SJSA1 (cell line): ENCODE data around the gene SLC37A1. TPM values are rescaled to one million over a fixed set of nuclear protein-coding genes. Genes with fewer than 3 reads are reported as not detected.
A peak's percentile ranks its signal among the peaks of the same experiment; 100 is the strongest.

Source experiments
- DNase-seq, 2 experiments: peaks; one replicate each; pipeline ENCODE4 v3.0.0-alpha.2; 2015 to 2020; ENCODE audit warnings: low spot score in 2 of 2, low read depth in 1 of 2
- H3K27ac ChIP-seq: fragments of 250-450 bp; sonication (Bioruptor Pico); 2 replicates; pipeline ENCODE4 v1.5.1; 2020; ENCODE audit warnings: mild to moderate bottlenecking, moderate library complexity
- H3K27me3 ChIP-seq: fragments of 250-450 bp; sonication (Bioruptor Pico); replicated peaks from 2 replicates; pipeline ENCODE4 v1.5.1; 2020; ENCODE audit warnings: mild to moderate bottlenecking, moderate library complexity
- H3K36me3 ChIP-seq: fragments of 250-450 bp; sonication (Bioruptor Pico); 2 replicates; pipeline ENCODE4 v1.5.1; 2020; ENCODE audit warnings: mild to moderate bottlenecking
- H3K4me1 ChIP-seq: fragments of 250-450 bp; sonication (Bioruptor Pico); replicated peaks from 2 replicates; pipeline ENCODE4 v1.6.1; 2021; ENCODE audit warnings: mild to moderate bottlenecking
- H3K4me3 ChIP-seq: fragments of 250-450 bp; sonication (Bioruptor Pico); 2 replicates; pipeline ENCODE4 v1.5.1; 2020; ENCODE audit warnings: mild to moderate bottlenecking
- H3K9me3 ChIP-seq: fragments of 250-450 bp; sonication (Bioruptor Pico); replicated peaks from 2 replicates; pipeline ENCODE4 v1.5.1; 2020; ENCODE audit warnings: mild to moderate bottlenecking
- total RNA-seq: library from RNA; depleted of rRNA; stranded (reverse); fragments of >200 nt; shearing (Covaris generic); gene quantifications from 2 replicates; pipeline ENCODE4 v1.2.3, GENCODE V29; 2014

Gene SLC37A1
- total RNA-seq, 1 experiment from 2014 or later = 5.2 TPM

DNA sequence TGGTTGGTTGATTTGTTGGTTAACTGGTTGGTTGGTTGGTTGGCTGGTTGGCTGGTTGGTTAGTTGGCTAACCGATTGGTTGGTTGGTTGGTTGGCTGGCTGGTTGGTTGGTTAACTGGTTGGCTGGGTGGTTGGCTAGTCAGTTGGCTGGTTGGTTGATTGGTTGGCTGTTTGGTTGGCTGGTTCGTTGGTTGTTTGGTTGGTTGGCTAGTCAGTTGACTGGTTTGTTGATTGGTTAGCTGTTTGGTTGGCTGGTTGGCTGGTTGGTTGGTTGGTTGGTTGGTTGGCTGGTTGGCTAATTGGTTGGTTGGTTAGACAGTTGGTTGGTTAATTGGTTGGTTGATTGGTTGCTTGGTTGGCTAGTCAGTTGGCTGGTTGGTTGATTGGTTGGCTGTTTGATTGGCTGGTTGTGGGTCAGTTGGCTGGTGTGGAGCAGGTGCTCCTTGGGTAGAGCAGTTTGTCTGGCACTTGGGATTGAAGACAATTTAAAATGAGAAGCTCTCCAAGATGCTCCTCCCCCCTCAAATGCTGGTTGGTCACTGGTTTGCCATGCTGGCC, 24.6 kb upstream of the SLC37A1 start:
- no peaks in the 10 kb centered on the region for H3K36me3 ChIP-seq
- peaks cover 17% of the 10 kb centered on the region for H3K27me3 ChIP-seq
- no peak overlapping the region for H3K4me3 ChIP-seq
- no peaks in the 10 kb centered on the region for H3K4me1 ChIP-seq
- DNase-seq = no peak
- H3K9me3 ChIP-seq = no peaks in the 10 kb centered on the region
- H3K27ac ChIP-seq = no peak overlapping the region

DNA sequence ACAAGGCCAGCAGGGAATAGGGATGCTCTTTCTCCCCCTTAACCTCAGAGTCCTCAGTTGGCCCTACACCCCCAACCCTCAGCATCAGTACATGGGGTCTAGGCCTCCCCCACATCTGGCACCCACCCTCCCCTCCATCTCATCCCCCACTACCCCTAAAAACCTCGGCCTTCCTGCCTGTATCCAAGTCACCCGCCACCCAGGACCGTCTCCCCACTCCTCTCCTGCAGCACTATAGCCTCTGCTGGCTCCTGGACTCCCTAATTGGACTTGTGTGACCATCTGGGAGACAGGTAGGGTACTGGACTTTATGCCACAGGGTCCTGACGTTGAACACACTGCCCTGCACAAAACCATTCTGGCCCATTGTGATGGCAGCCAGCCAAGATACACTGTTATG, 23.7 kb upstream of the SLC37A1 start:
- H3K36me3 ChIP-seq = no peaks in the 10 kb centered on the region
- no peak overlapping the region for H3K27ac ChIP-seq
- H3K4me1 ChIP-seq = no peaks in the 10 kb centered on the region
- H3K9me3 ChIP-seq = no peaks in the 10 kb centered on the region
- DNase-seq = no peak
- peaks cover 14% of the 10 kb centered on the region; the same call in 1 of the 2 replicates for H3K27me3 ChIP-seq
- H3K4me3 ChIP-seq = no peak overlapping the region

DNA sequence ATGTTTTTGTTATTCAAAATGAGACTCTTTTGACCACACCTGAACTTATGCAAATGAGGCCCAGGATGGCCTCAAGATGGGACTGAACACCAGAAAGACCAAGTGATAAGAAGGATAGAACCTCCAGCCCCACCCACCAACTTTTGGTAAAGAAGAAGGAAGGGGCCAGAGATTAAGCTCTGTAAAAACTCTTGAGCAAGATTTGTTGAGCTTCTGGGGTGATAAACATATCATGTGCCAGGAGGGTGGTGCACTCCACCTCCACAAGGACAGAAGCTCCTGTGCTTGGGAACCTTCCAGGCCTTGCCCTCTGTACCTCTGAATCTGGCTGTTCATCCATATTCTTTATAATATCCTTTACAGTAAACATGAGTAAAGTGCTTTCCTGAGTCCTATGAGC, 22.9 kb upstream of the SLC37A1 start:
- Histone ChIP-seq H3K27ac (no peak overlapping the region), H3K27me3 (peaks cover 14% of the 10 kb centered on the region; the same call in 1 of the 2 replicates), H3K4me1 (no peaks in the 10 kb centered on the region; the same call in 1 of the 2 replicates), H3K36me3 (no peaks in the 10 kb centered on the region), H3K4me3 (no peak overlapping the region), H3K9me3 (no peaks in the 10 kb centered on the region)
- DNase-seq = no peak

DNA sequence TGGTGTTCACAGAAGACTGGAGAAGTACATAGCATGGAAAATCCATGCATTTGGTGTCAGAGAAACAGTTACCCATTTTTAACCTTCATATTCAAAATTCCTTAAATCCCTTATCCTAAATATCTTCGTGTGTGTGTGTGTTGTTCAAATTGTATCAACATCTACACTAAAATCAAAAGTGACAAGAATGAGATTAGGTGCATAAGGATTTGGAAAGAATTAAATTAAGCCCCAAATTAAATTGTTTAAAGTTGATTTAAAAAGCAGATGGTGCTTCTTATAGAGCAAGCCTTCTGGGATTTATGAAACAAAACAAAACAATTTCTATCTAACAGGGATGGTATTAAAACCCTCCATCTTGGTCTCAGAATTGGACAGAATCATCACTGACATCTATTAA, 22.3 kb upstream of the SLC37A1 start:
- Histone ChIP-seq H3K27me3 (peaks cover 14% of the 10 kb centered on the region; the same call in 1 of the 2 replicates), H3K36me3 (no peaks in the 10 kb centered on the region), H3K9me3 (no peaks in the 10 kb centered on the region), H3K4me3 (no peak overlapping the region), H3K4me1 (no peaks in the 10 kb centered on the region; the same call in 1 of the 2 replicates), H3K27ac (no peak overlapping the region)
- no peak for DNase-seq

DNA sequence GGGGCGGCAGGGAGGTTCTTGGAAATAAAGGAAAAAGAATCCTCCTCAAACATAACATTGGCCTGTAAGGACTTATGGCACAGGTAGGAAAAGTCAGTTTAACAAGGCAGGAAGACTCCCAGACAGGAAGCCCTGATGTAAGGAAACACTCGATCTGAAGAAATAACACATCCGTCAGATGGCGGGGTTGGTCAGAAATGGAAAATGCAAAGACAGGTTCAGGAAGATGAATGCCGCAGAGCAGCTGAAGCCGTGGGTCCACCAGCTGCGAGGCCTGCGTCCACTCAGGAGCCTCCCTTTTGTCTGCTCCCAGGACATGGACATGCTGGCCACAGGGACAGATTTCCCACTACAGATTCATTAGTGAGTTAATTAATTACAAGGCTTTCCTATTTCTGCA, 21.5 kb upstream of the SLC37A1 start:
- Histone ChIP-seq H3K27ac (no peak overlapping the region), H3K4me3 (no peak overlapping the region), H3K27me3 (peaks cover 14% of the 10 kb centered on the region; the same call in 1 of the 2 replicates), H3K9me3 (no peaks in the 10 kb centered on the region), H3K4me1 (peaks cover 6% of the 10 kb centered on the region; the same call in 1 of the 2 replicates), H3K36me3 (no peaks in the 10 kb centered on the region)
- no peak for DNase-seq

DNA sequence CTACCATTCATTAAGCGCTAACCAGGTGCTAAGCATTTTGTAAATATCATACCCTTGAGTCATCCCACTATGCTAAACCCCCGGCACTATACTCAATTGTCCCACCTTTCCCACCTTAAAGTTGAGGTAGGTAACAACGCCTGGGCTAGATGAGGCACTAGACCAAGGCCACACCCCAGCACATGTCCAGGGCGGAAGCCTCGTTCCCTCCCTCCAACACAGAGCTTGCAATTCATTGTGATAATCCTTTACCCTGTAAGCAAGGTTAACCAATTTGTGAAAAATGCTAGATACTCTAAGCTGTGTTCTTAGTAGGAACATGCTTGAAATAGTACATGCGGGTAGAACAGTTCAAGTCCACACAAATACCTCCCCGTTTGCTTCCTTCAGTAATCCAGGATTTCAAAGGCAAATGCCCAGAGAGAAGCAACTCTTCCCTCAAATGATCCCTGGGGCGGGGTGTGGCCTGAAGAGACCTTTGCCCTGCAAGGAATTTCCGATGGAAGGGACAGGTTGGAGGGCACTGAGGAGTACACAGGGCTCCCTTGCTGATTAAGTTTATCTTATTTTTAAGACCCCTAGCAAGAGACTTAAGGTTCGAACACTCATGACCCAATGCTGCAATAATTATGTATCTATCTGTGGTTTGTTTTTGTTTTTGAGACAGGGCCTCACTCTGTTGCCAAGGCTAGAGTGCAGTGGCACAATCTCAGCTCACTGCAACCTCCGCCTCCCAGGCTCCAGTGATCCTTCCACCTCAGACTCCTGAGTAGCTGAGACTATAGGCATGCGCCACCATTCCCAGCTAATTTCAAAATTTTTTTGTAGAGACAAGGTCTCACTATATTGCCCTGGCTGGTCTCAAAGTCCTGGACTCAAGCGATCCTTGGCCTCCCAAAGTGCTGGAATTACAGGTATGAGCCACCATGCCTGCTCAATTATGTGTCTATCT, 20.3 kb upstream of the SLC37A1 start:
- H3K4me3 ChIP-seq = no peak overlapping the region
- no peak overlapping the region for H3K27ac ChIP-seq
- H3K4me1 ChIP-seq = peaks cover 6% of the 10 kb centered on the region; the same call in 1 of the 2 replicates
- peaks cover 7% of the 10 kb centered on the region; the same call in 1 of the 2 replicates for H3K27me3 ChIP-seq
- DNase-seq = no peak
- no peaks in the 10 kb centered on the region for H3K36me3 ChIP-seq
- no peaks in the 10 kb centered on the region for H3K9me3 ChIP-seq

DNA sequence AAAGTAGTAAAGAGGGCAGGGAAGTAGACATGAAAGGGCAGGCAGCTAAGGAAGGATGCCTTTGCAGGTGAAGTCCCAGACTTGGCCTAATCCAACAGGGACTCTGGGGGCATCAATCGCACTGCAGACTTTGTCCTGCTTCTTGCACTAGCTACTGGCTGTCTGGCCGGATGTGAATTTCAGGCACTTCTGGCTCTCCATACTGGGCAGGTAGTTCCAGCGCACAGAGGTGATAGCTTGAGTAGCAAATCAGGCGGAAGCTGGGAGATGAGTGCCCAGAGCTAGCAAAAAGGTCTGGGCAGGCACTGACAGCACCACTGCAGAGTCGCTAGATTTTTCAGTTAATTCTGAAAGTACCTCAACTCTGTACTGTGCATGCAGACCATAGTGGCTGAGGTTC, 18.6 kb upstream of the SLC37A1 start:
- no peak overlapping the region for H3K27ac ChIP-seq
- no peaks in the 10 kb centered on the region for H3K36me3 ChIP-seq
- peaks cover 5% of the 10 kb centered on the region; the same call in 1 of the 2 replicates for H3K27me3 ChIP-seq
- H3K9me3 ChIP-seq = no peaks in the 10 kb centered on the region
- H3K4me3 ChIP-seq = no peak overlapping the region
- peak in 1 of 2 experiments; percentile 20 for DNase-seq
- H3K4me1 ChIP-seq = peaks cover 6% of the 10 kb centered on the region; the same call in 1 of the 2 replicates

DNA sequence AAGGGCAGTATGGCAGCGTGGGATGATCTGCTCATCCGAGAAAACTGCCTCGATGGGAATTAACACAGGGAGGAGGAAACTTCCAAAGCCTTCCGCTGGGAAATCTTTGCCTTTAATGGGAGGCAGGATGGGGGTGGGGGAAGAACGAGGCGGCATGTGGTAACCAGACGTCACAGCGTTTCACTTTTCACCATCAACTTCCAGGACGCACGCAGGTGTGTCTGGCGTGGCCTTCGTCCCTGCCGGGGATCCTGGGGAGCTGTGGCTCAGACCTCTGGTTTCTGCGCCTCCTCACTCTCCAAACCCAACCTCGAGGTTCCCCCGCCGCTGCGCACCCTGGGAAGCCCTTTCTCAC, 17.9 kb upstream of the SLC37A1 start:
- H3K27me3 ChIP-seq = peaks cover 5% of the 10 kb centered on the region; the same call in 1 of the 2 replicates
- H3K27ac ChIP-seq = no peak overlapping the region
- H3K4me3 ChIP-seq = peak overlapping the region; percentile 39
- H3K9me3 ChIP-seq = no peaks in the 10 kb centered on the region
- no peak for DNase-seq
- H3K36me3 ChIP-seq = no peaks in the 10 kb centered on the region
- peaks cover 6% of the 10 kb centered on the region; the same call in 1 of the 2 replicates for H3K4me1 ChIP-seq

DNA sequence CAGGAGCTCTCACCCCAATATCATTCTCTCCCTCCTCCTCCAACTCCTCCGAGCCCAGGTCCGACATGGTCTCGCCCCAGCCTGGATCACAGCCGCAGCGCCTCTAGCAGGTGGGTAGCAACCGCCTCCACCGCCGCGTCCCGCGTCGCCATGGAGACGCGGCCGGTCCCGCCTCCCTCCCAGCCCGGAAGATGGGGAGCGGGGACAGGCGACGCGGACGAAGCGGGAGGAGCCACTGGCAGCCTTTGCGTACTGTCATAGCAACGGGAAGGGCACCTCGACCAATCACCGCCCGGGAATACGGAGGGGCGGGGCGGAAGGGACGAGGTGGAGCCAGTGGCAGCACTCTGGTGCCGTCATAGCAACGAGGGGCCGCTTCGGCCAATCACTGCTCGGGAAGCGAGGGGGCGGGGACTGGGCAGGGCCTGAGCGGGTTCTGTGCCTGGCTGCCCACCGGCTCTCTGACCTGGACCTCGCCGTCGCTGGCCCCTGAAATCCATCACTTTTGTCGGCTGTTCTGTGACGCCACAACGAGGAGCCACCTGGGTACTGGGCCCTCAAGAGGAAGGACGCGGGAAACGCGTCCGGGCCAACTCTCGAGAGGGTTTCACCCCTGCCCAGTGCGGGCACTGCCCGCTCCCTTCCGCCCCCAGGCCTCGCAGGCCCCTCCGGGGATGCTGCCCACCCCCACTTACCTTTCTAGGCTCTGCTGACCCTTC, 17.4 kb upstream of the SLC37A1 start, which contains the start of gene RSPH1:
Gene RSPH1 (minus strand): TSS at position 105 of the 719 bp plus-strand sequence. CDS start 38 bp downstream, at position 67.
- Histone ChIP-seq H3K4me1 (peaks cover 6% of the 10 kb centered on the region; the same call in 1 of the 2 replicates), H3K27ac (no peak within 1 kb of the TSS), H3K36me3 (no peaks in the 10 kb centered on the region), H3K4me3 (peak within 1 kb of the TSS; percentile 39), H3K27me3 (peaks cover under 1% of the 10 kb centered on the region; the same call in 1 of the 2 replicates), H3K9me3 (no peaks in the 10 kb centered on the region)
- DNase-seq = peak; percentile 98 to 99

DNA sequence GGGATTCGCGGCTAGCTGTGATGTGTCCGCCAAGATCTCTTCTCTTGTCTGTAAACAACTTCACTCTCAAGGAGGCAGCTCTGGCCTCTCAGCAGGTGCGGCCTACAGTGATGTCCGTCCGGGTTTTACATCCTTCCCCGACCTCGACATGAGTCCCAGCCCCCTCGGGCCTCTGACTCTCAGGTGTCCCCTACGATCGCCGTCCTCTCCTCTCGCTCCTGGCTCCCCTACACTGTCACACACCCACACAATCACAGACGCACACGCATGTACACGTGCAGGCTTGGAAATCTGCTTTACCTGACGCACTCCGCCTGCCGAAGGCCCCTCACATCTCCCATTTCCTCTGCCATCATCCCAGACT, 16.8 kb upstream of the SLC37A1 start:
- no peaks in the 10 kb centered on the region for H3K36me3 ChIP-seq
- H3K4me3 ChIP-seq = peak overlapping the region; percentile 39
- peaks cover 6% of the 10 kb centered on the region; the same call in 1 of the 2 replicates for H3K4me1 ChIP-seq
- H3K27ac ChIP-seq = no peak overlapping the region
- H3K27me3 ChIP-seq = no peaks in the 10 kb centered on the region; the same call in 1 of the 2 replicates
- H3K9me3 ChIP-seq = no peaks in the 10 kb centered on the region
- no peak for DNase-seq

DNA sequence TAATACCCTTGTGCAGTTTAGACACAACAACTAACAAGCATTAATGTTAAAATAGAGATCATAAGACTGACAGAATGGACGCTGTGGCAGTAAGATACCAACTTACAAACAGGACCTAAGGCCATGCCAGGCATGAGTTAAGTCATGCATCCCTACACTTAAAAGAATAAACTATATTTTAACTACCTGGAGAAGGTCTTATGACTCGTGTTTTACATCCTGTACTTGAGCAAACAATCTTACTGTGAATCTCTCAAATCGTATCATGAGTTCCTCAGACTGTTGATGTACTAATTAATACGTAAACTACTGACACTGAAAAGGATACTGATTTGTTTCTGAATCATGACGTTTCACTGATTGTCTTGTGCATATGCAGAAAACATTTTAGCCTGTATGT, 15.6 kb upstream of the SLC37A1 start:
- H3K27me3 ChIP-seq = no peaks in the 10 kb centered on the region; the same call in 1 of the 2 replicates

DNA sequence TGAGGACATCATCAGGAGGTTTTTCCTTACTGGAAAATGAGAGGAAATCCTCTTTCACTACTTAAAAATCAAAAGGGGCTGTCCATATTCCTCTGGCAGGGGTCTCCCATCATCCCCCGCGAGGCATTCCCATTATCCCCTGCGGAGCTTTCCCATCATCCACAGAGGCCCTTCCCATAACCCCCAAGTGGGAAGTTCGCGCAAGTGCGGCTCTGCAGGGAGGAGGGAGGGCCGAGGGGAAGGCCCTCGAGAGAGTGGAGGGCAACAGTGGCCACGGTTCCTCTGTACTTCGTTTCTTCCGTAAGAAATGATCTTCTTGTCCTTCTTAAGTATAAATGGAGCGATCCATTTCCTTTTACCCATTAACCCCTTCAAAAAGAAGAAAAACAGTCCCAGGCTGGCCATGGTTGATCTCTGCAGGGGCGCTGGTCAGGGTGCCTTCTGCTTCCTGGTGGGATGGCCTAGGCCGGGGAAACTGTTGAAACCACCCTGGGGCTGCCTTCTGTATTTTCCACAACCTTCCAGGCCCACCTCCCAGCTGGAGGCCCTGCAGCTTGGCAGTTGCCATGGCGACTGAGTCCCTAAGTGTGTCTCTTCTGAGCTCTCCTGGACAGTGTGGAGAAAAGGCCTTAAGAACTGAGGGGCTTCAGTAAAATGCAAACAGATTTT, 14.1 kb upstream of the SLC37A1 start:
- H3K9me3 ChIP-seq = no peaks in the 10 kb centered on the region
- DNase-seq = no peak
- no peaks in the 10 kb centered on the region for H3K36me3 ChIP-seq

More for the DNA sequence above, 15.6 kb upstream of the SLC37A1 start:
- DNase-seq = no peak
- Histone ChIP-seq H3K4me1 (peaks cover 6% of the 10 kb centered on the region; the same call in 1 of the 2 replicates), H3K36me3 (no peaks in the 10 kb centered on the region), H3K9me3 (no peaks in the 10 kb centered on the region), H3K4me3 (no peak overlapping the region), H3K27ac (no peak overlapping the region)

DNA sequence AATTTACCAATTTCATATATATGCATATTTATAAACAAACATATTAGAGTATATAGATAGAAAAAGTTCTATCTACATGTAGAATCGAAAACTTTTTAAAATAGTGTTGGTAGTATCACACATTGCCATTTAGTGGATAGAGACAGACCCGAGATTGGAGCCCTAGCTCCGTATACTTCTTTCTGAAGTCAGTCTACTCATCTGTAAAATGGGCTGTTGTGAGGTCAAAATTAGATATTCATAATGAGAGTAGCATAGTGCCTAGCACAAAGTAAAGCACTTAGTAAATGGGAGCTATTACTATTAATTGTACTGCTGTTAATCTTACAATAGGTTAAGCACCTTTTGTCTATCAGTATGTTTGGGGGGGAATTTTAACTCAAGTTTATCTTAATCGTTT, 13.4 kb upstream of the SLC37A1 start:
- 0 out of 2 replicates have a peak, but pooled peaks cover 1% of the 10 kb centered on the region for H3K27me3 ChIP-seq
- no peak overlapping the region for H3K4me3 ChIP-seq

More for the DNA sequence above, 14.1 kb upstream of the SLC37A1 start:
- H3K27me3 ChIP-seq = no peaks in the 10 kb centered on the region
- H3K27ac ChIP-seq = no peak overlapping the region
- H3K4me1 ChIP-seq = peaks cover 6% of the 10 kb centered on the region; the same call in 1 of the 2 replicates
- no peak overlapping the region for H3K4me3 ChIP-seq

More for the DNA sequence above, 13.4 kb upstream of the SLC37A1 start:
- peaks cover 6% of the 10 kb centered on the region; the same call in 1 of the 2 replicates for H3K4me1 ChIP-seq
- no peaks in the 10 kb centered on the region for H3K36me3 ChIP-seq
- H3K27ac ChIP-seq = no peak overlapping the region
- no peaks in the 10 kb centered on the region for H3K9me3 ChIP-seq
- DNase-seq = no peak
